Activated naive CD8-positive, alpha-beta T cell treated with anti-CD3 and anti-CD28 coated beads for 36 hours (primary cell): ENCODE results near the gene DDX51. TPM values are rescaled to one million over a fixed set of nuclear protein-coding genes. Genes with fewer than 3 reads are reported as not detected.

Experiments used
- DNase-seq: peaks from one replicate; pipeline ENCODE4 v3.0.0; 2021
- H3K27ac Mint-ChIP-seq: one replicate; pipeline ENCODE4 v1.8.0; 2022; ENCODE audit warnings: mild to moderate bottlenecking, moderate library complexity, mixed read lengths
- H3K27me3 Mint-ChIP-seq: one replicate; pipeline ENCODE4 v1.8.0; 2022; ENCODE audit warnings: mild to moderate bottlenecking, mixed read lengths
- H3K36me3 Mint-ChIP-seq: one replicate; pipeline ENCODE4 v1.8.0; 2021; ENCODE audit warnings: mild to moderate bottlenecking, mixed read lengths
- H3K4me1 Mint-ChIP-seq: one replicate; pipeline ENCODE4 v1.8.0; 2021; ENCODE audit warnings: mixed read lengths
- H3K4me3 Mint-ChIP-seq: one replicate; pipeline ENCODE4 v1.8.0; 2022; ENCODE audit warnings: mild to moderate bottlenecking, moderate library complexity, mixed read lengths
- H3K9me3 Mint-ChIP-seq: one replicate; pipeline ENCODE4 v1.8.0; 2022; ENCODE audit warnings: mixed read lengths
- total RNA-seq, 2 experiments: library from RNA; stranded (reverse); gene quantifications; one replicate each; pipeline ENCODE4 v1.2.3, GENCODE V29; 2021

DDX51 gene, protein sequence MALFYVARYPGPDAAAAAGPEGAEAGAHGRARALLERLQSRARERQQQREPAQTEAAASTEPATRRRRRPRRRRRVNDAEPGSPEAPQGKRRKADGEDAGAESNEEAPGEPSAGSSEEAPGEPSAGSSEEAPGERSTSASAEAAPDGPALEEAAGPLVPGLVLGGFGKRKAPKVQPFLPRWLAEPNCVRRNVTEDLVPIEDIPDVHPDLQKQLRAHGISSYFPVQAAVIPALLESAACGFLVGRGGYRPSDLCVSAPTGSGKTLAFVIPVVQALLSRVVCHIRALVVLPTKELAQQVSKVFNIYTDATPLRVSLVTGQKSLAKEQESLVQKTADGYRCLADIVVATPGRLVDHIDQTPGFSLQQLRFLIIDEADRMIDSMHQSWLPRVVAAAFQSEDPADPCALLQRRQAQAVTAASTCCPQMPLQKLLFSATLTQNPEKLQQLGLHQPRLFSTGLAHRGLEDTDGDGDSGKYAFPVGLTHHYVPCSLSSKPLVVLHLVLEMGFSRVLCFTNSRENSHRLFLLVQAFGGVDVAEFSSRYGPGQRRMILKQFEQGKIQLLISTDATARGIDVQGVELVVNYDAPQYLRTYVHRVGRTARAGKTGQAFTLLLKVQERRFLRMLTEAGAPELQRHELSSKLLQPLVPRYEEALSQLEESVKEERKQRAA
- 10 to 100 TPM; 32.4 to 34.8 TPM for total RNA-seq

- Mint-ChIP-seq H3K36me3 (peaks cover 22% of the 10 kb centered on the region), H3K4me3 (peak within 1 kb of the TSS; percentile 94), H3K27ac (peak within 1 kb of the TSS; percentile 89), H3K27me3 (no peaks in the 10 kb centered on the region), H3K4me1 (peaks cover 21% of the 10 kb centered on the region), H3K9me3 (no peaks in the 10 kb centered on the region)
- peak; percentile 98 for DNase-seq
Observed at GRCh38 chr12:132144115-132144809, at the start of gene DDX51, which contains the start of gene NOC4L. Gene DDX51 (minus strand): TSS chr12:132144319. CDS start chr12:132144296, 23 bp downstream. Gene NOC4L (plus strand): TSS chr12:132144457. CDS start chr12:132144489, 32 bp downstream.

DNA sequence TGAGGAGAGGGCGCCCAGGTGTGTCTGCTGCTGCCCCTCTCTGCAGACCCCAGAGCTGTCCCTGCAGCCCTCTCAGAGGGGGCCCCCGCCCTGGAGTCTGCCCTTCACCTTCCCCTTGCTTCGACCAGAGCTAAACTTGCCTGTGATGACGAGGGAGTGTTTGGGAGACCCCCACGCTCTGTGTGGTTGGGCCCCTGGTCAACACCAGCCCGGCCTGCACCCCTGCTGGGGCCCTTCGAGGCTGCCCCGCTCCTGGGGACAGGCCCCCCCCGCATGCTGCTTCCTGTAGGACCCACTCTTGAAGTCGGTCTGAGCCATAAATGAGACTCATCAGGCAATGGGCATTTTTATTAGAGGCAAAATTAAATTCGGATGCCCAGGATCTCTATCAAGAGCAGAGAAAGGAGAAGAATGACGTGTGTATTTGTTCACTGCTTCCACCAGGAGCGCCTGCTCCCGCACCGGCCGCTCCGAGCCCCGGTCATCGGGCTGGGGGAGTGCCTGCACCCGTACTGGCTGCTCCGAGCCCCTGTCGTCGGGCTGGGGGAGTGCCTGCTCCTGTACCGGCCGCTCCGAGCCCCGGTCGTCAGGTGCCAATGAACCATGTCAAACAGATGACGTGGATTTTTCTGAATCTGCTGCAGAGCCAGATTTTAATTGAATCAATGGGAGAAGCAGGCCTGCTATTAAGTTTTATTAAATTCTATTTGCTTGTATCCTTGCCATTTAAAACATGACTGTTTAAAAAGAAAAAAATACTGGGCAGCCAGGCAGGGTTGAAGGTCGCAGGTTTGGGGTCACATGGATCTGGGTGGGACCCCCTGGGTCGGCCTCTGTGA, 47.8 kb upstream of the DDX51 start:
- DNase-seq = no peak
- H3K4me3 Mint-ChIP-seq = no peak overlapping the region
- H3K4me1 Mint-ChIP-seq = peaks cover 17% of the 10 kb centered on the region
- no peak overlapping the region for H3K27ac Mint-ChIP-seq
- peaks cover 8% of the 10 kb centered on the region for H3K36me3 Mint-ChIP-seq
- no peaks in the 10 kb centered on the region for H3K27me3 Mint-ChIP-seq
- peaks cover 9% of the 10 kb centered on the region for H3K9me3 Mint-ChIP-seq

DNA sequence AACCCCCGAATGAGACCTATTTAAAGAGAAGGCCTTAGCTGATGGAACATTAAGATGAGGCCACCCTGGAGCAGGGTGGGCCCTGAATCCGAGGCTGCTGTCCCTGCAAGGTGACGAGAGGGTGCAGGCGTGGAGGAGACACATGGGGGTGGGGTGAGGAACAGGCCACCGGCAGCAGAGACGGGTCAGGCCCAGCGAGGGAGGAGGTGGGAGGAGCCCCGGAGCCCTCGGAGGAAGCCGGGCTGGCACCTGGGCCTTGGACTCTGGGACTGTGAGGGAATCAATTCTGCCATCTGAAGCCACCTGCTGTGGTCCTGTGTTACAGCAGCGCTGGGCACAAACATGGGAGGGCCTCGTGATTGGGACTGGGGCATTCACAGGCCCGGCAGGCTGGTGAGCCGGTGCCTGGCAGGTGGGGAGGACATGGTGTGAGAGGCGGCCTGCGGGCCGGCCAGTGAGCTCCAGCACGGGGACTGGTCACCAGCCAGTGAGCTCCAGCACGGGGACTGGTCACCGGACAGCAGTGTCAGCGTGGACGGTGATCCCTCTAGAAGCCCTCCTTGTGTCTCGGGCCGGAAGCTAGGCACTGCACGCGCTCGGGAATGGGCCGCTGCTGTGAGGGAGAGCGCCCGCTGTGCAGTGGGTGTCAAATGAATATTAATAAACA, 46.8 kb upstream of the DDX51 start:
- H3K27ac Mint-ChIP-seq = peak overlapping the region; percentile 45
- peaks cover 9% of the 10 kb centered on the region for H3K36me3 Mint-ChIP-seq
- H3K4me3 Mint-ChIP-seq = peak overlapping the region; percentile 79
- H3K4me1 Mint-ChIP-seq = peaks cover 26% of the 10 kb centered on the region
- DNase-seq = no peak
- peaks cover 9% of the 10 kb centered on the region for H3K9me3 Mint-ChIP-seq
- H3K27me3 Mint-ChIP-seq = no peaks in the 10 kb centered on the region

DNA sequence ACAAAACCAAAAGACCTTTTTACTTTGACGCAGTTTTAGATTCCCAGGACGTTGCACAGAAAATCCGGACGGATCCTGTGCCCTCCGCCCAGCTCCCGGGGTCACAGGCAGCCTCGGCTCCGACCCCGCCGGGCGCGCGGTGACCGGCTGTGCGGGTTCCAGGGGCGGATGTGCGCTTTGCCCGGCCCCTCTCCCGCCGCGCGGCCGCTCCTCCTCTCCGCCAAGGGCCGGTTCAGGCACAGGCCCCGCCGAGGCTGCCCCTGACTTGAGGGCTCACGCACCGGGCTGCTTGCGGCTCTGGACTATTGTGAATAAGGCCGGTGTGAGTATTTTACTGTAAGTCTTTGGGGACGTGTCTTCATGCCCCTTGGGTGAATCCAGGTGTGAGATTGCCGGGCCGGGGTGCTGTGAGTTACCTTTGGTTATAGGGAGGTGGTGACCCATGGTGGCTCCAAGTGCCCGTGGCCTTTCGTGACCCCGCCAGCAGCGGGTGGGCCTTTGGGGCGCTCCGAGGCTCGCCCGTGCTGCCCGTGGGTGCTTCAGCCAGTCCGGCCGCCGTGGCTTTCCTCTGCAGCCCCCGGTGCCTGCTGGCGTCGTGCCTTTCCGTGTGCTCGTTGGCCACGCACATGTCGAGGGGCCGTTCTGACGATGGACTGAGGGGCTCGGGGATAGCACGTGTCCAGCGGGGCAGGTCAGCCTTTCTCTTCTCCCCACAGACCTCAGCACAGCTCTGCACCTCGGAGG, 46.1 kb upstream of the DDX51 start:
- peaks cover 9% of the 10 kb centered on the region for H3K36me3 Mint-ChIP-seq
- peaks cover 9% of the 10 kb centered on the region for H3K9me3 Mint-ChIP-seq
- DNase-seq = no peak
- peak overlapping the region; percentile 79 for H3K4me3 Mint-ChIP-seq
- peaks cover 31% of the 10 kb centered on the region for H3K4me1 Mint-ChIP-seq
- H3K27ac Mint-ChIP-seq = peak overlapping the region; percentile 70
- no peaks in the 10 kb centered on the region for H3K27me3 Mint-ChIP-seq

DNA sequence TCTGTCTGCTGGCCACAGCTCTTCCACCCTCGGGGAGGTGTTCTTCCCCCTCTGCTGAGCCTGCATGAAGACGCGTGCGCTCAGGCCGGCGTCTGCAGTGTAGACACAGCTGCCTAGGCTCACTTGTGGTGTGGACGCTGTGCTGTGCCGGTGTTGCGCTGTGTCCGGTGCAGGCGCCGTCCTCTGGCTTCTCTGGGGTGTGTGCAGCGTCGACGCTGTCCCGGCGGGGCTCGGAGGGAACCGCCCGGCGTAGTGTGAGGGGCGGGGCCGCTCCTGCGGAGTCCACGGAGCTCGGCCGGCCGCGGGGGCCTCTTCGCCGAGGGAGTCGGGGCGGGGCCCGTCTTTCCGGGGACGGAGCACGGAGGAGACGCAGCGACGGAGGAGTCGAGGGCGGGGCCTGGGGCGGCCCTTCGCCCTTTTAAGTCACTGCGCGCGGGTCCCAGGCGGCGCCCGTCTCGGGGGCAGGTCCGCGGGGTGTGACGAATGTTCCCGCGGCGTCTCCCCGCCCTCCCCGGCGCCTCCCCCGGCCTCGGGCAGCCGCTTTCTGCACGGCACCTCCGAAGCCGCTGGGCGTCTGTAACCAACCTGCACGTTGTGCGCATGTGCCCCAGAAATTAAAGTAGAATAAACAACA, 45.4 kb upstream of the DDX51 start:
- peak; percentile 95 for DNase-seq
- Mint-ChIP-seq H3K4me3 (peak overlapping the region; percentile 81), H3K9me3 (peaks cover 9% of the 10 kb centered on the region), H3K27ac (peak overlapping the region; percentile 70), H3K4me1 (peaks cover 31% of the 10 kb centered on the region), H3K27me3 (peaks cover 3% of the 10 kb centered on the region), H3K36me3 (peaks cover 9% of the 10 kb centered on the region)

DNA sequence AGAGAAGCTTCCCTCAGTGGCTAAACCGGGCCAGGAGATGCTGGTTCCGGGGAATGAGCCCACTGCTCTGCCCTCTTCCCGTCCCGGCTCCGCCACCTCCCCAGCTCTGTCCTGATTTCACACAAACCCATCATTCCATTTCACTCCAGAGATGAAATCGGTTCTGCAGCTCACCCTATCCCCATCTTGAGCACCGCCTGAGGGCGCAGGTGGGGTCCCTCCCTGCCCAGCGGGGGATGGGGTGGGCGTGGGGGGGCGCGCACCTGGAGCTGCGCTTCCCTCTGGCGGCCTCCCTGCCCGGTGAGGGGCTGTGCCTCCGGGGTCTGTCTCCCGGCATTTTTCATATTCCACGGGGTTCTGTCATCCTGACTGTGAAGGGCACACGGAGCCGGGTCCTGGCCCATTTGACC, 44.8 kb upstream of the DDX51 start:
- Mint-ChIP-seq H3K27ac (peak overlapping the region; percentile 38), H3K9me3 (peaks cover 5% of the 10 kb centered on the region), H3K36me3 (peaks cover 6% of the 10 kb centered on the region), H3K4me1 (peaks cover 31% of the 10 kb centered on the region), H3K4me3 (peak overlapping the region; percentile 81), H3K27me3 (peaks cover 3% of the 10 kb centered on the region)
- no peak for DNase-seq

- Mint-ChIP-seq H3K36me3 (peaks cover 5% of the 10 kb centered on the region), H3K4me1 (peaks cover 31% of the 10 kb centered on the region), H3K4me3 (peak overlapping the region; percentile 53), H3K27ac (no peak overlapping the region), H3K9me3 (peaks cover 2% of the 10 kb centered on the region), H3K27me3 (peaks cover 3% of the 10 kb centered on the region)
- DNase-seq = no peak
Observed at GRCh38 chr12:132188451-132188901, 44.4 kb upstream of the DDX51 start.

DNA sequence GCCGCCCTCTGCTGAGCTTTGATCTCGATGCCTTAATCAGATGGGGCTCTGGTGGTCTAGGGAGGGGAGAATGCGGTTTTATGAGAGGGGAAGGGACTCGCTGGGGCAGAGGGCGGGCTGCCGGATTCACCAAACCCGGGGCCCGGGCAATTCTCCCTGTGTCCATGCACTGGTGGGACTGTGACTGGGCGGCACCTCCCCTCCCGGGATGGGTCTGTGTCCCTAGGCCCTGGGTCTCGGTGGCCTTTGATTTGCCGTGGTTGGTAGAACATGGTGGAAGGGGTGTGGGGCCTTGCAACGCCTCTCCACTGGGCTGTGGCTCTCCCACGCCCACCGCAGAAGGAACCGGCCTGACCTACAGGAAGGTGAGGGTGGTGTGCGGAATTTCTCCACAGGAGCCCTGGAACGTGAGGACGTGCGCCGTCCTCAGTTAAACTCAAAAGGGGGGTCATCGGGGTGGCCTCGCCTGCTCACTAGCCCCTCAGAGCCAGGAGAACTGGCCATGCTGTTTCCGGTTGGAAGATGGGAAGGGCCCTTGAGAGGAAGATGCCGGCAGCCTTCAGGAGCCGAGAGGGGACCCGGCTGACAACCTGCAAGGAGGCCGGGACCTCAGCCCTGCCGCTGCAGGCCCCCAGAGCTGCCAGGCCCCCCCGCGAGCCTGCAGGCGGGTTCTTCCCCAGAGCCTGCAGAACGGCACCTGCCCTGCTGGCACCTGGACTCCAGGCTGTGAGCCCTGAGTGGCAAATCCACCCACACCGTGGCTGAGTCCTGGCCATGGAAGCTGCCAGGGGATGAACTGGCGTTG, 43.7 kb upstream of the DDX51 start:
- Mint-ChIP-seq H3K27me3 (peaks cover 3% of the 10 kb centered on the region), H3K36me3 (peaks cover 1% of the 10 kb centered on the region), H3K27ac (no peak overlapping the region), H3K9me3 (no peaks in the 10 kb centered on the region), H3K4me3 (no peak overlapping the region), H3K4me1 (peaks cover 33% of the 10 kb centered on the region)
- DNase-seq = no peak

DNA sequence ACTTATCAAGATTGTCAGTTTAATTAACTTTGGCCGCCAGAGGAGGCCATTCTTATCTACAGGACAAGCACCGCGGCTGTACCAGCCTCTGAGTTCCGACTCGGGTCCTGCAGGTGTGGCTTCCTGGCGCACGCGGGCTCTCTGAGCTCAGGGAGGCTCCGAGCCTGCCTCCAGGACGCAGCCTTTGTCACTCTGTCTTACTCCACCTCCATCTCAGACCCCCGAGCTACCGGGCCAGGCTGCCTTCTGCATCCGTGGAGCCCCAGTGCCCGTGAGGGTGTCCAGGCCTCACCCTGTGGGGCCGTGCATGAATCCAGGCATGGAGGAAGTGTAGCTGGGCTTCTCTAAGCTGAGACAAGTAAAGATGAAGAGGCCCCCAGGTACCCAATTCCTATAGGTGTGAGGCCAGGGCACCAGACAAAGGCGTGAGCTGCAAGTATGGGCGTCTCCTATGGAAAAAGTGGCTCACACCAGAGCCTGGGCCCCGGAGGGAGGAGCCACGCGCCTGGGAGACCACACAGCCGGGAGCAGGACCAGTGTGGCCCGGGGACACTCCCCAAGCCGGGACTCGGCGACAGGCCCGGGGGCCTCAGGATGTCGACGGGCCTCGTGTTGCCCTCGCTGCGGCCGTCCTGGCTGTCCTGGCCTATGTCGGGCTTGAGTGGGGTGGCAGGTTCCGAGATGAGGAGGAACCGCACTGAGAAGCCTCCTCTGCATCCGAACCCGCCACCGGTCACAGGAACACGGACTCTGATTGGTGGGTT, 42.9 kb upstream of the DDX51 start:
- H3K4me1 Mint-ChIP-seq = peaks cover 33% of the 10 kb centered on the region
- H3K9me3 Mint-ChIP-seq = no peaks in the 10 kb centered on the region
- H3K4me3 Mint-ChIP-seq = peak overlapping the region; percentile 73
- DNase-seq = peak; percentile 48
- H3K27me3 Mint-ChIP-seq = peaks cover 3% of the 10 kb centered on the region
- H3K27ac Mint-ChIP-seq = peak overlapping the region; percentile 89
- peaks cover 1% of the 10 kb centered on the region for H3K36me3 Mint-ChIP-seq

GRCh38 chr12:132186208-132186856, 42.2 kb upstream of the DDX51 start:
- peaks cover 3% of the 10 kb centered on the region for H3K27me3 Mint-ChIP-seq
- no peak for DNase-seq
- H3K27ac Mint-ChIP-seq = peak overlapping the region; percentile 89
- H3K36me3 Mint-ChIP-seq = peaks cover 1% of the 10 kb centered on the region
- H3K4me1 Mint-ChIP-seq = peaks cover 33% of the 10 kb centered on the region
- no peaks in the 10 kb centered on the region for H3K9me3 Mint-ChIP-seq
- peak overlapping the region; percentile 73 for H3K4me3 Mint-ChIP-seq

DNA sequence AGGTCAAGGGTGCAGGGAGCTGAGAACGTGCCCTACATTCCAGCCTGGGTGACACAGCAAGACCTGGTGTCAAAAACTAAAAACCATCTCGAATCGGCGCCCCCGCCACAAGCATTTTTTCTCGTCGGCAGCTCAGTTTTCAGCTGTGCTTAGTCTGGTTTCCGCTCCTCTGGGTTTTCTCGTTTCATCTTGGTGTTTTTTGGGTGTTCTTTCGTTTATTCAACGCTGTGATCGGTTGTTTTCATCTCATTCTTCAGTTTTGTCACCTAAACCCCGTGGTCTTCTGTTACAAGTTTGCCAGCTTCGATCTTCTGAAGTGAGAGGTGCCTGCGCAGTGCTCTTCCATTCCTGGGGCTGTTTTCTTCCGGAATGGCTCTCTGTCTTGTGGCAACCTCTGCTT, 41.6 kb upstream of the DDX51 start:
- H3K36me3 Mint-ChIP-seq = peaks cover 1% of the 10 kb centered on the region
- H3K27ac Mint-ChIP-seq = peak overlapping the region; percentile 89
- no peak for DNase-seq
- H3K4me1 Mint-ChIP-seq = peaks cover 32% of the 10 kb centered on the region
- no peaks in the 10 kb centered on the region for H3K9me3 Mint-ChIP-seq
- H3K27me3 Mint-ChIP-seq = peaks cover 3% of the 10 kb centered on the region
- H3K4me3 Mint-ChIP-seq = peak overlapping the region; percentile 73
